Activated naive CD8-positive, alpha-beta T cell (primary cell): ENCODE data around the gene KRTAP5-9.

Experiments used
- H3K27ac Mint-ChIP-seq: one replicate; pipeline ENCODE4 v1.8.0; 2021; ENCODE audit warnings: mixed read lengths
- H3K27me3 Mint-ChIP-seq: one replicate; pipeline ENCODE4 v1.8.0; 2021; ENCODE audit warnings: mixed read lengths
- H3K36me3 Mint-ChIP-seq: one replicate; pipeline ENCODE4 v1.8.0; 2021; ENCODE audit warnings: mixed read lengths
- H3K4me1 Mint-ChIP-seq: one replicate; pipeline ENCODE4 v1.8.0; 2021; ENCODE audit warnings: low read depth, mixed read lengths
- H3K4me3 Mint-ChIP-seq: one replicate; pipeline ENCODE4 v1.8.0; 2021; ENCODE audit warnings: mild to moderate bottlenecking, mixed read lengths
- H3K9me3 Mint-ChIP-seq: one replicate; pipeline ENCODE4 v1.8.0; 2021; ENCODE audit warnings: low read depth, mixed read lengths

Gene KRTAP5-9

DNA sequence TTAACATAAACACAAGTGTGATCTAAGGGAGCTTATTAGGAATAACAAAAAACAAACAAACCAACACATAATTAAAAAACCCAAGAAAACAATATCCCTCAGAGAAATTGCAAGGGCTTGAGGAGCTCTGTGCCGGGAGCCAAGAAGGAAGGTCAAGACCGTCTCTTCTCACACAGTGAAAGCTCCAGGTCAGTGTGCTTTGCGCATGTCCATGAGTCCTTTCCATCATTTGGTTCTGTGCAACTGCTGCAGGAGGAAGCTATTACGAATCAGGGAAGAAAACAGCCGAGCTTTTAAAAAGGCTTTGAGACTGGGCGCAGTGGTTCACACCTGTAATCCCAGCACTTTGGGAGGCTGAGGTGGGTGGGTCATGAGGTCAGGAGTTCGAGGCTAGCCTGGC lies 5.8 kb upstream of the KRTAP5-9 start:
- H3K27me3 Mint-ChIP-seq, result no peaks in the 10 kb centered on the region
- H3K27ac Mint-ChIP-seq, result no peak overlapping the region
- peaks cover 21% of the 10 kb centered on the region for H3K4me1 Mint-ChIP-seq
- H3K9me3 Mint-ChIP-seq, result peaks cover 8% of the 10 kb centered on the region
- peaks cover 3% of the 10 kb centered on the region for H3K36me3 Mint-ChIP-seq
- H3K4me3 Mint-ChIP-seq, result no peak overlapping the region

DNA sequence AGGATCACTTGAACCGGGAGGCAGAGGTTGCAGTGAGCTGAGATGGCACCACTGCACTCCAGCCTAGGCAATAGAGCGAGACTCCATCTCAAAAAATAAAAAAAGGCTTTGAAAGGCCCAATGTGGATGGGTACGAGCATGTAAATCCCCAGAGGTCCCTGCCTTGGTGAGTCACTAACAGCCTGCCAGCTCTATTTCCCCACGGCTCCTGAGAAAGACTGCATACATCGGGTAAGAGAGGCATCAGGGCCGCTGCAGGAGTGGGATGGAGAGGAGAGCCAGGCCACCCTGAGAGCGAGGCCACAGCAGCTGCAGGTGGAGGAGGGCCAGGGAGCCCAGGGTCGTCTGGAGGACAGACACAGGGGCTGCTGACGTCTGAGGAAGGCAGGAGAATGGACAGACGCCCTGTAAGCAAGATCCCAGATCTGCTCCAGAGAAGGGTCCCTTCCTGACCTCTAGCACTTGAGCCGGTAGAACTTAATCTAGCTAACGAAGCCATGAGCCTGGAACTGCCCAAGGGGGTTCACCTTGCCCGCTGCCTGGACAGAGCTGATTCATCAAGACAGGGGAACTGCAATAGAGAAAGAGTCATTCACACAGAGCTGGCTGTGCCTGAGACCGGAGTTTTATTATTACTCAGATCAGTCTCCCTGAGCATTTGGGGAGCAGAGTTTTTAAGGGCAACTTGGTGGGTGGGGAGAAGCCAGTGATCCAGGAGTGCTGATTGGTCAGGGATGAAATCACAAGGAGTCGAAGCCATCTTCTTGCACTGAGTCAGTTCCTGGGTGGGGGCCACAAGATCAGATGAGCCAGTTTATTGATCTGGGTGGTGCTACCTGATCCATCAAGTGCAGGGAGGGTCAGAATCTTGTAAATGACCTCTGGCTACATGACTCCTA lies 5.1 kb upstream of the KRTAP5-9 start:
- H3K9me3 Mint-ChIP-seq, result peaks cover 8% of the 10 kb centered on the region
- peaks cover 3% of the 10 kb centered on the region for H3K27me3 Mint-ChIP-seq
- H3K27ac Mint-ChIP-seq, result no peak overlapping the region
- peaks cover 21% of the 10 kb centered on the region for H3K4me1 Mint-ChIP-seq
- no peak overlapping the region for H3K4me3 Mint-ChIP-seq
- peaks cover 3% of the 10 kb centered on the region for H3K36me3 Mint-ChIP-seq

DNA sequence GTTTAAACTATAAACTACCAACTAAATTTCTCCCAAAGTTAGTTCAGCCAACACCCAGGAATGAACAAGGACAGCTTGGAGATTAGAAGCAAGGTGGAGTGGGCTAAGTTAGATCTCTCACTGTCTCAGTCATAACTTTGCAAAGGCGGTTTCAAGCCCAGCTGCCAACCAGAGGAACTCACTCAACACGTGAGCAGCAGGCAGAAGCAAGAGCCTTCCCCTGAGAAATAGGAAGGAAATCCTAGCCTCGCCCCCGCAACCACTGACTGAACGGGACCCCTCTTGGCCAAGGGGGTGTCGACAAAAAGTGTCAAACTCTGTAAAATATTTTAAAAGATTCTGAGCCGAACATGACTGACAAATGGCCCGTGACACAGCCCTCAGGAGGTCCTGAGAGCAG lies 4.4 kb upstream of the KRTAP5-9 start:
- H3K27ac Mint-ChIP-seq, result no peak overlapping the region
- H3K27me3 Mint-ChIP-seq, result peaks cover 5% of the 10 kb centered on the region
- H3K36me3 Mint-ChIP-seq, result peaks cover 3% of the 10 kb centered on the region
- peaks cover 21% of the 10 kb centered on the region for H3K4me1 Mint-ChIP-seq
- H3K9me3 Mint-ChIP-seq, result peaks cover 8% of the 10 kb centered on the region
- no peak overlapping the region for H3K4me3 Mint-ChIP-seq

DNA sequence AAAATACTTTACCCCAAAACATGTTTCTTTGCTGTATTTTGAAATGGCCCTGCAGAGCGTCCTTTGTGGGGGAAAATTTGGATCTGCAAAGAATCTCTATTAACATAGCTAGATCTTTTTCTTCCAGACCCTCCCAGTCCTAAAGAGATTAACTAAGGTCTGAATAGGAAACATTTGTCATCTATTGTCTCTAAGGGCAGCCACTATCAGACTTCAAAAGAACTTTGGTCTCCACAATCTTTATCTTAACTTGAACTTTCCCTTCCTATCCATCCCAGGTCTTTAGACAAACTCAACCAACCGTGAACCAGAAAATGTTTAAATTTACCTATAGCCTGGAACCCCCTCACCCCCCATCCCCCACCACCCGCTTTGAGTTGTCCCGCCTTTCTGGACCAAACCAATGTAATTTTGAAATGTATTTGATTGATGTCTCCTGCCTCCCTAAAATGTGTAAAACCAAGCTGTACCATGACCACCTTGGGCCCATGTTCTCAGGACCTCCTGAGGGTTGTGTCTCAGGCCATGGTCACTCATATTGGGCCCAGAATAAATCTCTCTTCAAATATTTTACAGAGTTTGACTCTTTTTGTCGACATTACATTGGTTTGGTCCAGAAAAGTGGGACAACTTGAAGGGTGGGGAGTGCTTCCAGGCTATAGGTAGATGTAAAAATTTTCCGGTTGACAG lies 3.5 kb upstream of the KRTAP5-9 start:
- no peak overlapping the region for H3K4me3 Mint-ChIP-seq
- peaks cover 9% of the 10 kb centered on the region for H3K27me3 Mint-ChIP-seq
- H3K36me3 Mint-ChIP-seq, result peaks cover 3% of the 10 kb centered on the region
- H3K4me1 Mint-ChIP-seq, result peaks cover 21% of the 10 kb centered on the region
- peaks cover 8% of the 10 kb centered on the region for H3K9me3 Mint-ChIP-seq
- H3K27ac Mint-ChIP-seq, result no peak overlapping the region

DNA sequence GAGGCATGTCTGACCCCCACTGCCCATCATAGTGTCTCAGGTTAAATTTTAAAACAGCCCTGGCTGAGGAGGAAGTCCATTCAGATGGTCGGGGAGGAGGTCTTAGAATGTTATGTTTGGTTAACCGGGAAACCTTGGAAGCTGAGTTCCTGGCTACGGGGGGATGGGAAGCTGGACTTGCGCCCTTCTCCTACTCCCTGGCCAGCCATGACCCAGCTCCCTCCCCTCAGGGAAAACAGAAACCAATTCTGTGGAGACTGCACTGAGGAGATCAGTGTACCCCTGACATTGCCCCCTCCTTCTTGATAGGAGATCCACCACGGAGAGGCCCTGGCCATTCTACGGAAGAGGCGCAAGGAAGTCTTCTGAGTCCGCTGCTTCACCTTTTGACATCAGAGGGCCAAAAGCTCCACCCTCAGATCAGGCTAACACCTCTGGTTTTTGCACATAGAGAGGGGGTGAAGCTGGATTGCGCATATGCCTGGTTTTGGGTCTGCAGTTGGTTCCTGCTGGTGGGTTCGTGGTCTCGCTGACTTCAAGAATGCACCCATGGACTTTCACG lies 2.7 kb upstream of the KRTAP5-9 start:
- H3K4me1 Mint-ChIP-seq, result peaks cover 21% of the 10 kb centered on the region
- peaks cover 11% of the 10 kb centered on the region for H3K27me3 Mint-ChIP-seq
- H3K27ac Mint-ChIP-seq, result no peak overlapping the region
- peaks cover 3% of the 10 kb centered on the region for H3K36me3 Mint-ChIP-seq
- peaks cover 8% of the 10 kb centered on the region for H3K9me3 Mint-ChIP-seq
- H3K4me3 Mint-ChIP-seq, result no peak overlapping the region

DNA sequence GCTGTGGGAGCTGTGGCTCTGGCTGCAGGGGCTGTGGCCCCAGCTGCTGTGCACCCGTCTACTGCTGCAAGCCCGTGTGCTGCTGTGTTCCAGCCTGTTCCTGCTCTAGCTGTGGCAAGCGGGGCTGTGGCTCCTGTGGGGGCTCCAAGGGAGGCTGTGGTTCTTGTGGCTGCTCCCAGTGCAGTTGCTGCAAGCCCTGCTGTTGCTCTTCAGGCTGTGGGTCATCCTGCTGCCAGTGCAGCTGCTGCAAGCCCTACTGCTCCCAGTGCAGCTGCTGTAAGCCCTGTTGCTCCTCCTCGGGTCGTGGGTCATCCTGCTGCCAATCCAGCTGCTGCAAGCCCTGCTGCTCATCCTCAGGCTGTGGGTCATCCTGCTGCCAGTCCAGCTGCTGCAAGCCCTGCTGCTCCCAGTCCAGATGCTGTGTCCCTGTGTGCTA lies 514 bp downstream of the KRTAP5-9 start:
- Mint-ChIP-seq H3K4me3 (no peak overlapping the region), H3K4me1 (peaks cover 13% of the 10 kb centered on the region), H3K27me3 (peaks cover 11% of the 10 kb centered on the region), H3K9me3 (no peaks in the 10 kb centered on the region), H3K36me3 (no peaks in the 10 kb centered on the region), H3K27ac (no peak overlapping the region)

DNA sequence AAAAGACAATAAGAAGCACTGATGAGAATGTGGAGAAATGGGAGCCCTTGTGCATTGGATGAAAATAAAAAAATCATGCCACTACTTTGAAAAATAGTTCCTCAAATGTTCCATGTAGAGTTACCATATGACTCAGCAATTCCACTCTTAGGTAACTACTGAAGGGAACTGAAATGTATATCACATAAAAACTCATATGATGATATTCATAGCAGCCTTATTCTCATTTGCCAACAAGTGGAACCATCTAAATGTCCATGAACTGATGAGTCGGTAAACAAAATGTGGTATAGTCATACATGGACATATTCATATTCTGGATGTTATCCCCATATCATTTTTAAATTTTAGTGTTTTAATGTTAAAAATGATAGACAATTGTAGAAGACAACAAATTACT lies 3.5 kb downstream of the KRTAP5-9 start:
- H3K4me1 Mint-ChIP-seq, result no peaks in the 10 kb centered on the region
- no peaks in the 10 kb centered on the region for H3K9me3 Mint-ChIP-seq
- no peak overlapping the region for H3K27ac Mint-ChIP-seq
- H3K27me3 Mint-ChIP-seq, result peaks cover 14% of the 10 kb centered on the region
- H3K36me3 Mint-ChIP-seq, result no peaks in the 10 kb centered on the region
- no peak overlapping the region for H3K4me3 Mint-ChIP-seq

DNA sequence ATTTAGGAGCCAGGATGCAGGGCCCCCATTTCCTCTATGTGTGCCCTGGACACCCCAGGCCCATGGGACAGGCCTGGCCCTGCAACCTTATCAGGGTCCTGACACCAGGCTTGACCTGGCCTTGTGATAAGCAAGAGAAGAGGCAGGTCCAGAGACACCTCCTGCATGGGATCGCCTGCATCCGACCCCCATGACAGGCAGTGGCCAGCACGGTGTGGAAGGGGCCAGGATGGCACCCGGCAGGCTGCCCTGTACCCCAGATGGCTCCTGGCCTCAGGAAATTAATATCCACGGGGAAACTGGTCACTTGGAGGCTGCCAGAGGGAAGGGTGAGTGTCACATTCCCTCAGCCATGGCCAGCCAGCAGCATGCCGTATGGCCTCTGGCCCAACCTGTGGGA lies 6.8 kb downstream of the KRTAP5-9 start:
- H3K36me3 Mint-ChIP-seq, result no peaks in the 10 kb centered on the region
- no peaks in the 10 kb centered on the region for H3K9me3 Mint-ChIP-seq
- peaks cover 6% of the 10 kb centered on the region for H3K27me3 Mint-ChIP-seq
- H3K27ac Mint-ChIP-seq, result no peak overlapping the region
- H3K4me1 Mint-ChIP-seq, result no peaks in the 10 kb centered on the region
- H3K4me3 Mint-ChIP-seq, result no peak overlapping the region

DNA sequence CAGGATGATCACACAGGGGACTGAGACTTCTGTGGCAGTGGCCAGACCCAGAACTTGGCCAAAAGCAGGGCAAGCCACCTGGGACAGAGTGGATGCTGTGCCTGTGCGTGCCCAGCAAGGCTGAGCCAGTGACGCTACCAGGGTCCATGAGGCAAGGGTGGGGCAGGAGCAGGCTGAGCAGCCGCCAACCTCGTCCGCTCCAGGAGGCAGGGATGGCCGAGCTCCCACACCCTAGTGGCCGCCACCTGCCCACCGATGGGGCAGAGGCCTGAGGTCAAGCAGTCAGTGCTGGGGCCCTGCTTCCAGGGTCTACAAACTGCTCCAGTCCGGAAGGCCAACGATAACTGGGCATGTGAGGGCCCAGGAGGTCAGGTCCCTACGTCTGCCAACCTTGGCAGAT lies 7.3 kb downstream of the KRTAP5-9 start:
- H3K4me1 Mint-ChIP-seq, result no peaks in the 10 kb centered on the region
- H3K27me3 Mint-ChIP-seq, result peaks cover 6% of the 10 kb centered on the region
- H3K27ac Mint-ChIP-seq, result no peak overlapping the region
- H3K9me3 Mint-ChIP-seq, result no peaks in the 10 kb centered on the region
- no peaks in the 10 kb centered on the region for H3K36me3 Mint-ChIP-seq
- H3K4me3 Mint-ChIP-seq, result no peak overlapping the region

DNA sequence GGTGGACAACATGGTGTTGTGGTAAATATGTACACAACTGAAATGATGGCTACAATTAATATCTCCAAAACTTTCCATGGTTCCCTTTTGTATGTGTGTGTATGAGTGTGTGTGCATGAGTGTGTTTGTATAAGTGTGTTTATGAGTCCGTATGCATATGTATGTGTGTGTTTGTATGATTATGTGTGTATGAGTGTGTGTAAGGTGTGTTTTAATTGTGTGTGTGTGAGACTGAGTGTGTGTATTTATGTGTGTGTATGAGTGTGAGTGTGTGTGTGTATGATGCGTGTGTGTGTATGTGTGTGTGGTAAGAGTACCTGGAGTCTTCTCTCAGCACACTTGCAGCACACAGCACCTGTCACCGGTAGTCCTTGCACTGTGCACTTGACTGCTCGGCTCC lies 7.8 kb downstream of the KRTAP5-9 start:
- Mint-ChIP-seq H3K36me3 (no peaks in the 10 kb centered on the region), H3K27me3 (peaks cover 7% of the 10 kb centered on the region), H3K4me3 (no peak overlapping the region), H3K27ac (no peak overlapping the region), H3K9me3 (no peaks in the 10 kb centered on the region), H3K4me1 (no peaks in the 10 kb centered on the region)

DNA sequence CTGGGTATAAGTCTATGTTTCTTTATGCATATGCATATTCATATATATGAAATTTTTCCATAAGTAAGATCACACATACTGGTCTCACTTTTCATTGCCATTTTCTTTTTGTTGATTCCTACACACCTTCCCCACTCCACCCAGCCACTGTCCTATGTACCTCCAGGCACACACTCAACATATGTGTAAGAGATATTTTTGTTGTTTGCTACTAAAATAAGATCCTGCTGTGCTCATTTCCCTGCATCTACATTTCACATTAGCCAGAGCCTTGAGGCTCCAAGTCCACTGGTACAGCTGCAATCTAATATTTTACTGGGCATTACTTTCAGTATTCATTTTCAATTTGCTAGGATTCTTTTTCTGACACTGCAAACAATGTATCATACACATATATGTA lies 9.0 kb downstream of the KRTAP5-9 start:
- H3K27me3 Mint-ChIP-seq, result peaks cover 11% of the 10 kb centered on the region
- no peaks in the 10 kb centered on the region for H3K9me3 Mint-ChIP-seq
- no peaks in the 10 kb centered on the region for H3K36me3 Mint-ChIP-seq
- H3K27ac Mint-ChIP-seq, result no peak overlapping the region
- H3K4me3 Mint-ChIP-seq, result no peak overlapping the region
- H3K4me1 Mint-ChIP-seq, result no peaks in the 10 kb centered on the region

DNA sequence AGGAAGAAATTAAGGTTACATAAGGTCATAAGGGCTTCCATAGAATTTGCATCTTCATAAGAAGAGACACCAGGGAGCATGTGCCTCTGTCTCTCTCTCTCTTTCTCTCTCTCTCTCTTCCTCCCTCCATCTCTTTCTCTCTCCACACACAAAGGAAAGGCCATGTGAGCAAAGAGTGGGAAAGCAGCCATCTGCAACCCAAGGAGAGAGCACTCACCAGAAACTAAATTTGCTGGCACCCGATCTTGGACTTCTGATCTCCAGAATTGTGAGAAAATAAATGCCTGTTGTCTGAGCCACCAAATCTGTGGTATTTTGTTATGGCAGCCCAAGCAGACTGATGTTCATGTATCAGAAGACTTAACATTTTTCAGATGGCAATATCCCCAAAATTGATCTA lies 10.8 kb downstream of the KRTAP5-9 start:
- Mint-ChIP-seq H3K9me3 (no peaks in the 10 kb centered on the region), H3K27me3 (peaks cover 20% of the 10 kb centered on the region), H3K36me3 (no peaks in the 10 kb centered on the region), H3K27ac (no peak overlapping the region), H3K4me3 (no peak overlapping the region), H3K4me1 (no peaks in the 10 kb centered on the region)

DNA sequence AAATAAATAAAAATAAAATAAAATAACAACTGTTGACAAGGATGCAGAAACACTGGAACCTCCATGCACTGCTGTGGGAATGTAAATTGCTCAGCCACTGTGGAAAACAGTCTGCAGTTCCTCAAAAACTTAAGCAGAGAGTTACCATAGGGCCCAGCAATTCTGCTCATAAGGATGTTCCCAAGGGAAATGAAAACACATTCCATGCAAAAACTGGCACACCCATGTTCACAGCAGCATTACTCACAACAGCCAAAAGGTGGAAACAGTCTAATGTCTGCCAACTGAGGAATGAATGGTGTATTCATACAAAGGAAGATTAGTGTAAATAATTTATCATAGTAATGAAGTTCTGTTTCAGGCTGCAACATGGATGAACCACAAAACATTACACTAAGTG lies 13.9 kb downstream of the KRTAP5-9 start:
- no peaks in the 10 kb centered on the region for H3K36me3 Mint-ChIP-seq
- H3K4me3 Mint-ChIP-seq, result no peak overlapping the region
- no peak overlapping the region for H3K27ac Mint-ChIP-seq
- peaks cover 26% of the 10 kb centered on the region for H3K27me3 Mint-ChIP-seq
- H3K9me3 Mint-ChIP-seq, result no peaks in the 10 kb centered on the region
- no peaks in the 10 kb centered on the region for H3K4me1 Mint-ChIP-seq

DNA sequence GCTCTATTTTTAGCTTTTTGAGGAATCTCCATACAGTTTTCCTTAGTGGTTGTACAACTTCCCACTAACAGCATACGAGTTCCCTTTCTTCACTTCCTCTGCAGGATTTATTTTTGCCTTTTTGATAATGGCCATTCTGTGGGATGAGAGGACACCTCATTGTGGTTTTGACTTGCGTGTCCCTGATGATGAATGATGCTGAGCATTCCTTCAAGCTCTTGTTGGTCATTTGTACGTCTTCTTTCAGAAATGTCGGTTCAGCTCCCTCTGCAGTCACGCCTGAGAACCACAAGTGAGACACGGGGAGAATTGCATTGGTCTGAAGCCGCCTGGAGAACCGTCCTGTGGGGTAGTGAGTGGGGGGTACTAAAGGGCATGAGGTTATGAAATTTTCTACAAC lies 15.2 kb downstream of the KRTAP5-9 start:
- H3K4me3 Mint-ChIP-seq, result no peak overlapping the region
- peaks cover 25% of the 10 kb centered on the region for H3K27me3 Mint-ChIP-seq
- no peaks in the 10 kb centered on the region for H3K4me1 Mint-ChIP-seq
- H3K9me3 Mint-ChIP-seq, result no peaks in the 10 kb centered on the region
- H3K27ac Mint-ChIP-seq, result no peak overlapping the region
- no peaks in the 10 kb centered on the region for H3K36me3 Mint-ChIP-seq

DNA sequence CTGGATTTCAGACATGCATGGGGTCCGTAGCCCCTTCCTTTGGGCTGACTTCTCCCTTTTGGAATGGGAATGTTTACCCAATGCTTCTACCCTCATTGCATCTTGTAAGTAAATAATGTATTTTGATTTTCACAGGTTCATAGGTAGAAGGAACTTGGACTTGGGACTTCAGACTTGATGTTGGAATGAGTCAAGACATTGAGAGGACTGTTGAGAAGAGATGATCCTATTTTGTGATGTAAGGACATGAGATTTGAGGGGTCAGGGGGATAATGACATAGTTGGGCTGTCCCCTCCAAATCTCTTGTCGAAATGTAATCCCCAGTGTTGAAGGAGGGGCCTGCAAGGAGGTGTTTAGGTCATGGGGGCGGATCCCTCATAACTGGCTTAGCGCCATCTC lies 16.2 kb downstream of the KRTAP5-9 start:
- Mint-ChIP-seq H3K36me3 (no peaks in the 10 kb centered on the region), H3K4me3 (no peak overlapping the region), H3K27me3 (peaks cover 25% of the 10 kb centered on the region), H3K4me1 (no peaks in the 10 kb centered on the region), H3K9me3 (no peaks in the 10 kb centered on the region), H3K27ac (no peak overlapping the region)
